GM19397 (cell line): ENCODE measurements around the gene LHX5.

Experiments used
- ATAC-seq: cut with Tn5 transposase; IDR thresholded peaks from one replicate; pipeline ENCODE4 v1.9.1; 2021; ENCODE audit warnings: mild to moderate bottlenecking, moderate library complexity; ENCODE audit not compliant: unreplicated experiment

Gene LHX5

GRCh38 chr12:113478351-113479011 is 6.8 kb upstream of the LHX5 start:
- ATAC-seq: no peak

GRCh38 chr12:113477842-113478215 is 6.2 kb upstream of the LHX5 start:
- ATAC-seq: no peak

- no peak for ATAC-seq
Observed at GRCh38 chr12:113477171-113477841, 5.6 kb upstream of the LHX5 start.

GRCh38 chr12:113476176-113476986 is 4.7 kb upstream of the LHX5 start:
- ATAC-seq: no peak

GRCh38 chr12:113475451-113476175 is 3.9 kb upstream of the LHX5 start:
- no peak for ATAC-seq

GRCh38 chr12:113474635-113475436 is 3.2 kb upstream of the LHX5 start:
- no peak for ATAC-seq

- ATAC-seq: no peak
Observed at GRCh38 chr12:113473942-113474341, 2.3 kb upstream of the LHX5 start.

- ATAC-seq: no peak
Observed at GRCh38 chr12:113473400-113473799, 1.7 kb upstream of the LHX5 start.

GRCh38 chr12:113472191-113473121 is 785 bp upstream of the LHX5 start:
- ATAC-seq: no peak

- no peak for ATAC-seq
Observed at GRCh38 chr12:113470871-113471618, 626 bp downstream of the LHX5 start.

GRCh38 chr12:113469949-113470743 is 1.5 kb downstream of the LHX5 start:
- no peak for ATAC-seq

GRCh38 chr12:113469224-113469948 is 2.3 kb downstream of the LHX5 start:
- ATAC-seq: no peak

GRCh38 chr12:113468365-113469223 is 3.1 kb downstream of the LHX5 start:
- ATAC-seq: no peak

GRCh38 chr12:113467502-113468364 is 3.9 kb downstream of the LHX5 start:
- ATAC-seq: no peak

GRCh38 chr12:113467142-113467501 is 4.5 kb downstream of the LHX5 start:
- ATAC-seq: no peak
